Gastrocnemius medialis (tissue), 4 donors: ENCODE results near the gene POP5.

Experiments used
- POLR2A ChIP-seq, 2 donors: fragments of 450-650 bp; IDR thresholded peaks; one replicate each; pipeline ENCODE4 v1.6.1; 2017; ENCODE audit warnings: antibody characterized with exemption in 2 of 2, mild to moderate bottlenecking in 2 of 2, moderate library complexity in 2 of 2
- TF ChIP-seq, protein P1 (sequence below), 5 experiments: fragments of 450-650 bp in 3 of 5; fragments of 200-600 bp in 2 of 5; sonication (generic) in 2 of 5; IDR thresholded peaks in 4 of 5; conservative IDR thresholded peaks in 1 of 5; 1 replicate in 4 of 5; 2 replicates in 1 of 5; pipeline ENCODE4 v1.5.1; 2016 to 2019; ENCODE audit warnings: antibody characterized with exemption in 5 of 5, mild to moderate bottlenecking in 3 of 5, moderate library complexity in 3 of 5

DNA sequence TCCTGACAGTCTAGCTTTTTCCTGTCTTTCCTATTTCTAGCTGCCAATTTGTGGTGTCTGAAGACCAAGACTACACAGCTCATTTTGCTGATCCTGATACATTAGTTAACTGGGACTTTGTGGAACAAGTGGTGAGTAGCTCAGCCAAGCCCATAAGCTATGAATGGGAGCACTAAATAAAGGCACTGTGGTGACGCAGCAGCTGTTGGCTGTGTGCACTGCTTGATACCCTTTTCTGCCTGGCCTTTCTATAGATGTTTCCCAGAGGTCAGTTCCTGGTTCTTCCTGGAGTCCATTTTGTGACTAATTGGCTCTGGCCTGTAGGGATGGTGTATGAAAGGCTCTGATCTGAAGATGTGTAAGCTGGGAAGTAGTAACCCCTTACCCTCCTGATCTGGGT is 26.5 kb downstream of the POP5 start:
- TF ChIP-seq, protein P1, sequence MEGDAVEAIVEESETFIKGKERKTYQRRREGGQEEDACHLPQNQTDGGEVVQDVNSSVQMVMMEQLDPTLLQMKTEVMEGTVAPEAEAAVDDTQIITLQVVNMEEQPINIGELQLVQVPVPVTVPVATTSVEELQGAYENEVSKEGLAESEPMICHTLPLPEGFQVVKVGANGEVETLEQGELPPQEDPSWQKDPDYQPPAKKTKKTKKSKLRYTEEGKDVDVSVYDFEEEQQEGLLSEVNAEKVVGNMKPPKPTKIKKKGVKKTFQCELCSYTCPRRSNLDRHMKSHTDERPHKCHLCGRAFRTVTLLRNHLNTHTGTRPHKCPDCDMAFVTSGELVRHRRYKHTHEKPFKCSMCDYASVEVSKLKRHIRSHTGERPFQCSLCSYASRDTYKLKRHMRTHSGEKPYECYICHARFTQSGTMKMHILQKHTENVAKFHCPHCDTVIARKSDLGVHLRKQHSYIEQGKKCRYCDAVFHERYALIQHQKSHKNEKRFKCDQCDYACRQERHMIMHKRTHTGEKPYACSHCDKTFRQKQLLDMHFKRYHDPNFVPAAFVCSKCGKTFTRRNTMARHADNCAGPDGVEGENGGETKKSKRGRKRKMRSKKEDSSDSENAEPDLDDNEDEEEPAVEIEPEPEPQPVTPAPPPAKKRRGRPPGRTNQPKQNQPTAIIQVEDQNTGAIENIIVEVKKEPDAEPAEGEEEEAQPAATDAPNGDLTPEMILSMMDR (IDR thresholded peaks at IDR 0.05 in 4 of 5, conservative IDR thresholded peaks at IDR 0.05 in 1 of 5) = no peak
- no peak for TF ChIP-seq POLR2A (IDR thresholded peaks at IDR 0.05)
